ENCODE measurements around the gene TNIP2.

Gene TNIP2

GRCh38 chr4:2698951-2699505 is 57.1 kb downstream of the TNIP2 start:
- Histone ChIP-seq H3K27me3 (replicated peaks; ENCODE audit: control insufficient read depth, insufficient read depth, low read length) (no peaks in the 10 kb centered on the region), H3K4me1 (ENCODE audit: control insufficient read depth, insufficient read depth, low read length) (no peaks in the 10 kb centered on the region), H3K9me3 (ENCODE audit: control insufficient read depth, low read length) (no peaks in the 10 kb centered on the region), H3K36me3 (ENCODE audit: control insufficient read depth, insufficient read depth, low read length, severe bottlenecking) (peaks cover 98% of the 10 kb centered on the region), H3K9ac (ENCODE audit: low read length) (no peak overlapping the region), H3K4me3 (ENCODE audit: low read length) (no peak overlapping the region)
- no peak for DNase-seq (ENCODE audit: low read depth)

- H3K9me3 ChIP-seq (ENCODE audit: control insufficient read depth, low read length) = no peaks in the 10 kb centered on the region
- DNase-seq (ENCODE audit: low read depth) = no peak
- no peaks in the 10 kb centered on the region for H3K27me3 ChIP-seq (replicated peaks; ENCODE audit: control insufficient read depth, insufficient read depth, low read length)
- no peak overlapping the region for H3K4me3 ChIP-seq (ENCODE audit: low read length)
- H3K9ac ChIP-seq (ENCODE audit: low read length) = no peak overlapping the region
- no peaks in the 10 kb centered on the region for H3K4me1 ChIP-seq (ENCODE audit: control insufficient read depth, insufficient read depth, low read length)
- peaks cover 98% of the 10 kb centered on the region for H3K36me3 ChIP-seq (ENCODE audit: control insufficient read depth, insufficient read depth, low read length, severe bottlenecking)
Measured at GRCh38 chr4:2698504-2698903, 57.6 kb downstream of the TNIP2 start.

GRCh38 chr4:2697995-2698414 is 58.1 kb downstream of the TNIP2 start:
- Histone ChIP-seq H3K27me3 (replicated peaks; ENCODE audit: control insufficient read depth, insufficient read depth, low read length) (no peaks in the 10 kb centered on the region), H3K4me3 (ENCODE audit: low read length) (no peak overlapping the region), H3K9ac (ENCODE audit: low read length) (no peak overlapping the region), H3K9me3 (ENCODE audit: control insufficient read depth, low read length) (no peaks in the 10 kb centered on the region), H3K4me1 (ENCODE audit: control insufficient read depth, insufficient read depth, low read length) (no peaks in the 10 kb centered on the region), H3K36me3 (ENCODE audit: control insufficient read depth, insufficient read depth, low read length, severe bottlenecking) (peaks cover 98% of the 10 kb centered on the region)
- no peak for DNase-seq (ENCODE audit: low read depth)

- Histone ChIP-seq H3K4me1 (ENCODE audit: control insufficient read depth, insufficient read depth, low read length) (no peaks in the 10 kb centered on the region), H3K36me3 (ENCODE audit: control insufficient read depth, insufficient read depth, low read length, severe bottlenecking) (peaks cover 96% of the 10 kb centered on the region), H3K9me3 (ENCODE audit: control insufficient read depth, low read length) (no peaks in the 10 kb centered on the region), H3K9ac (ENCODE audit: low read length) (no peak overlapping the region), H3K27me3 (replicated peaks; ENCODE audit: control insufficient read depth, insufficient read depth, low read length) (no peaks in the 10 kb centered on the region), H3K4me3 (ENCODE audit: low read length) (no peak overlapping the region)
- DNase-seq (ENCODE audit: low read depth) = no peak
Measured at GRCh38 chr4:2696423-2696822, 59.7 kb downstream of the TNIP2 start.

GRCh38 chr4:2695346-2696060 is 60.6 kb downstream of the TNIP2 start:
- Histone ChIP-seq H3K9me3 (ENCODE audit: control insufficient read depth, low read length) (no peaks in the 10 kb centered on the region), H3K36me3 (ENCODE audit: control insufficient read depth, insufficient read depth, low read length, severe bottlenecking) (peaks cover 96% of the 10 kb centered on the region), H3K4me3 (ENCODE audit: low read length) (no peak overlapping the region), H3K27me3 (replicated peaks; ENCODE audit: control insufficient read depth, insufficient read depth, low read length) (no peaks in the 10 kb centered on the region), H3K4me1 (ENCODE audit: control insufficient read depth, insufficient read depth, low read length) (no peaks in the 10 kb centered on the region), H3K9ac (ENCODE audit: low read length) (no peak overlapping the region)
- DNase-seq (ENCODE audit: low read depth) = no peak

GRCh38 chr4:2694691-2695090 is 61.4 kb downstream of the TNIP2 start:
- Histone ChIP-seq H3K4me3 (ENCODE audit: low read length) (no peak overlapping the region), H3K27me3 (replicated peaks; ENCODE audit: control insufficient read depth, insufficient read depth, low read length) (no peaks in the 10 kb centered on the region), H3K9me3 (ENCODE audit: control insufficient read depth, low read length) (no peaks in the 10 kb centered on the region), H3K36me3 (ENCODE audit: control insufficient read depth, insufficient read depth, low read length, severe bottlenecking) (peaks cover 95% of the 10 kb centered on the region), H3K4me1 (ENCODE audit: control insufficient read depth, insufficient read depth, low read length) (no peaks in the 10 kb centered on the region), H3K9ac (ENCODE audit: low read length) (no peak overlapping the region)
- no peak for DNase-seq (ENCODE audit: low read depth)

- H3K36me3 ChIP-seq (ENCODE audit: control insufficient read depth, insufficient read depth, low read length, severe bottlenecking) = peaks cover 88% of the 10 kb centered on the region
- no peaks in the 10 kb centered on the region for H3K9me3 ChIP-seq (ENCODE audit: control insufficient read depth, low read length)
- no peak for DNase-seq (ENCODE audit: low read depth)
Measured at GRCh38 chr4:2691952-2692435, 64.1 kb downstream of the TNIP2 start.

More at GRCh38 chr4:2691952-2692435, 64.1 kb downstream of the TNIP2 start:
- H3K4me1 ChIP-seq (ENCODE audit: control insufficient read depth, insufficient read depth, low read length) = no peaks in the 10 kb centered on the region
- no peak overlapping the region for H3K9ac ChIP-seq (ENCODE audit: low read length)
- H3K27me3 ChIP-seq (replicated peaks; ENCODE audit: control insufficient read depth, insufficient read depth, low read length) = no peaks in the 10 kb centered on the region
- no peak overlapping the region for H3K4me3 ChIP-seq (ENCODE audit: low read length)

Measured in adipocyte (in vitro differentiated cells).